HepG2 (cell line): ENCODE measurements around the gene SHISA4. TPM values are rescaled to one million over a fixed set of nuclear protein-coding genes. Genes with fewer than 3 reads are reported as not detected.

Experiments used
- CBFB ChIP-seq: sonication (generic); formaldehyde crosslinking; IDR thresholded peaks from 2 replicates; pipeline ENCODE4 v1.4.0; 2020; ENCODE audit warnings: missing genetic modification reagents
- MAFF ChIP-seq: IDR thresholded peaks from 2 replicates; pipeline ENCODE4 v1.6.1; 2011; ENCODE audit warnings: low read depth, low read length, improper control_type of control experiment
- NFE2L2 ChIP-seq: fragments of 150-350 bp; IDR thresholded peaks from 2 replicates; pipeline ENCODE4 v1.6.1; 2014; ENCODE audit warnings: low read length
- PHF8 ChIP-seq: sonication (generic); formaldehyde crosslinking; IDR thresholded peaks from 2 replicates; pipeline ENCODE4 v1.5.0; 2020; ENCODE audit warnings: missing genetic modification reagents
- POLR2AphosphoS5 ChIP-seq: IDR thresholded peaks from 2 replicates; pipeline ENCODE4 v1.6.1; 2012; ENCODE audit warnings: low read depth, low read length
- RXRA ChIP-seq: sonication (generic); formaldehyde crosslinking; IDR thresholded peaks from 2 replicates; pipeline ENCODE4 v1.5.1; 2020; ENCODE audit warnings: missing genetic modification reagents
- SMAD9 ChIP-seq: sonication (generic); formaldehyde crosslinking; IDR thresholded peaks from 2 replicates; pipeline ENCODE4 v1.5.1; 2020; ENCODE audit warnings: mild to moderate bottlenecking, missing genetic modification reagents
- ZNF674 ChIP-seq: sonication (generic); formaldehyde crosslinking; IDR thresholded peaks from 2 replicates; pipeline ENCODE4 v1.5.0; 2020; ENCODE audit warnings: low read depth, mild to moderate bottlenecking, missing genetic modification reagents
- ZNF7 ChIP-seq: IDR thresholded peaks from 2 replicates; pipeline ENCODE4 v1.6.1; 2016; ENCODE audit warnings: missing biosample characterization, missing genetic modification reagents
- ZNF850 ChIP-seq: sonication (generic); formaldehyde crosslinking; conservative IDR thresholded peaks from 2 replicates; pipeline ENCODE4 v1.9.0; 2021; ENCODE audit warnings: mild to moderate bottlenecking, missing genetic modification reagents
- polyA plus RNA-seq, 8 experiments: library from polyadenylated mRNA; depleted of rRNA in 3 of 8; stranded (reverse) in 7 of 8; unstranded in 1 of 8; fragments of >200 nt; fragmentation: Illumina TruSeq in 4 of 8; extraction: Trizol in 4 of 8; gene quantifications; 2 replicates each; pipeline versions ENCODE4 v1.2.1 to v1.2.3, GENCODE V29; 2011 to 2016; ENCODE audit warnings: low read depth in 4 of 8, missing spikeins in 1 of 8, mixed read lengths in 1 of 8; ENCODE audit not compliant: insufficient read depth in 1 of 8
- total RNA-seq, 5 experiments: library from RNA; depleted of rRNA; stranded (reverse); fragments of >200 nt; fragmentation: Illumina TruSeq; extraction: Trizol; gene quantifications; 2 replicates each; pipeline ENCODE4 v1.2.3, GENCODE V29; 2016; ENCODE audit warnings: low read depth in 1 of 5
- TF ChIP-seq, protein P1 (sequence below): sonication (generic); formaldehyde crosslinking; IDR thresholded peaks from 2 replicates; pipeline ENCODE4 v1.8.1; 2023; ENCODE audit warnings: mild to moderate bottlenecking, missing genetic modification reagents, borderline replicate concordance
- TF ChIP-seq, protein P2 (sequence below): sonication (generic); formaldehyde crosslinking; IDR thresholded peaks from 2 replicates; pipeline ENCODE4 v1.4.0; 2020; ENCODE audit warnings: low read depth, missing genetic modification reagents
- TF ChIP-seq, protein P3 (sequence below): sonication (generic); formaldehyde crosslinking; conservative IDR thresholded peaks from 2 replicates; pipeline ENCODE4 v1.4.0; 2020; ENCODE audit warnings: mild to moderate bottlenecking, missing genetic modification reagents, moderate library complexity

Gene SHISA4
- total and polyA plus RNA-seq, 2 of the 13 experiments (the other 11 are each of a cell fraction or from before 2014, with no cell fraction given), result 0.51 to 1.0 TPM

DNA sequence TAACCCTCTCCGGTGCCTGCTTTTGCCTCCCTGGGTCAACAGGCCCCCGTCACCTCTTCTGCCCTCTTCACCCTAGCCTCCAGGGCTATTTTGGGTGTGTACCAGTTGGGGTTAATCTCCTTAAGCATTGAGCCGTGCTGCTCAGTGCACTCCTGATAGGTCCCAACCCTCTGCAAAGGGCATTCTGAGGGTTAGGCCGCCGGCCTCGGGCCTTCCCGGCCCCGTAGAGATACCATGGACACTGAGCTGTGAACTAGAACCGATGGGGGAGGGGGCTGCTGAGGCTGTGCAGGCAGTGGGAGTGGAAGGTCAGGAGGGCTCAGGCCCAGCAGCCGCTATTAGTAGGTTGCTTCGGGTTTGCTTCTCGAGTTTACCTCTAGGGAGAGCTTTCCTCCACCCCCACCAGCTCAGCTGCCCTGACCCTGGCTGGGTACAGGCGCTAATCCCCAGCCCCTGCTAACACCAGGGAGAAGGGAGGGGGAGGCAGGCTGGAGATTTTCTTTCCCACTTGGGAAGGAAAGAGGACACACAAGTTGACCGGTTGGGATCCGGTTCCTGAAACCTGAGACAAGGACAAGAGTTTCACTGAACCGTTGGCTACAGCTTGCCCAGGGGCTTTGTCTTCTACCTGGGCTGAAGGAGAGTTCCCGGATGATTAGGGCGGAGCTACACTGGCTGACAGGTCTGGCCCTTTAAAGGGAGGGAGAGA is 52.9 kb downstream of the SHISA4 start (continued):
- TF ChIP-seq NFE2L2 (no peak), ZNF674 (CRISPR knock-in tag) (no peak), RXRA (CRISPR knock-in tag) (0 out of 2 replicates have a peak, but pooled peaks have one; percentile 22), ZNF7 (CRISPR knock-in tag) (no peak), POLR2AphosphoS5 (peak; percentile 47), PHF8 (peak; percentile 68), MAFF (no peak), SMAD9 (no peak), CBFB (CRISPR knock-in tag) (no peak), ZNF850 (CRISPR knock-in tag) (no peak)
- TF ChIP-seq, protein P1, sequence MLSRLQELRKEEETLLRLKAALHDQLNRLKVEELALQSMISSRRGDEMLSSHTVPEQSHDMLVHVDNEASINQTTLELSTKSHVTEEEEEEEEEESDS (CRISPR knock-in tag), result no peak
- TF ChIP-seq, protein P2, sequence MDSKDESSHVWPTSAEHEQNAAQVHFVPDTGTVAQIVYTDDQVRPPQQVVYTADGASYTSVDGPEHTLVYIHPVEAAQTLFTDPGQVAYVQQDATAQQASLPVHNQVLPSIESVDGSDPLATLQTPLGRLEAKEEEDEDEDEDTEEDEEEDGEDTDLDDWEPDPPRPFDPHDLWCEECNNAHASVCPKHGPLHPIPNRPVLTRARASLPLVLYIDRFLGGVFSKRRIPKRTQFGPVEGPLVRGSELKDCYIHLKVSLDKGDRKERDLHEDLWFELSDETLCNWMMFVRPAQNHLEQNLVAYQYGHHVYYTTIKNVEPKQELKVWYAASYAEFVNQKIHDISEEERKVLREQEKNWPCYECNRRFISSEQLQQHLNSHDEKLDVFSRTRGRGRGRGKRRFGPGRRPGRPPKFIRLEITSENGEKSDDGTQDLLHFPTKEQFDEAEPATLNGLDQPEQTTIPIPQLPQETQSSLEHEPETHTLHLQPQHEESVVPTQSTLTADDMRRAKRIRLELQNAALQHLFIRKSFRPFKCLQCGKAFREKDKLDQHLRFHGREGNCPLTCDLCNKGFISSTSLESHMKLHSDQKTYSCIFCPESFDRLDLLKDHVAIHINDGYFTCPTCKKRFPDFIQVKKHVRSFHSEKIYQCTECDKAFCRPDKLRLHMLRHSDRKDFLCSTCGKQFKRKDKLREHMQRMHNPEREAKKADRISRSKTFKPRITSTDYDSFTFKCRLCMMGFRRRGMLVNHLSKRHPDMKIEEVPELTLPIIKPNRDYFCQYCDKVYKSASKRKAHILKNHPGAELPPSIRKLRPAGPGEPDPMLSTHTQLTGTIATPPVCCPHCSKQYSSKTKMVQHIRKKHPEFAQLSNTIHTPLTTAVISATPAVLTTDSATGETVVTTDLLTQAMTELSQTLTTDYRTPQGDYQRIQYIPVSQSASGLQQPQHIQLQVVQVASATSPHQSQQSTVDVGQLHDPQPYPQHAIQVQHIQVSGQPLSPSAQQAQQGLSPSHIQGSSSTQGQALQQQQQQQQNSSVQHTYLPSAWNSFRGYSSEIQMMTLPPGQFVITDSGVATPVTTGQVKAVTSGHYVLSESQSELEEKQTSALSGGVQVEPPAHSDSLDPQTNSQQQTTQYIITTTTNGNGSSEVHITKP (CRISPR knock-in tag), result no peak
- TF ChIP-seq, protein P3, sequence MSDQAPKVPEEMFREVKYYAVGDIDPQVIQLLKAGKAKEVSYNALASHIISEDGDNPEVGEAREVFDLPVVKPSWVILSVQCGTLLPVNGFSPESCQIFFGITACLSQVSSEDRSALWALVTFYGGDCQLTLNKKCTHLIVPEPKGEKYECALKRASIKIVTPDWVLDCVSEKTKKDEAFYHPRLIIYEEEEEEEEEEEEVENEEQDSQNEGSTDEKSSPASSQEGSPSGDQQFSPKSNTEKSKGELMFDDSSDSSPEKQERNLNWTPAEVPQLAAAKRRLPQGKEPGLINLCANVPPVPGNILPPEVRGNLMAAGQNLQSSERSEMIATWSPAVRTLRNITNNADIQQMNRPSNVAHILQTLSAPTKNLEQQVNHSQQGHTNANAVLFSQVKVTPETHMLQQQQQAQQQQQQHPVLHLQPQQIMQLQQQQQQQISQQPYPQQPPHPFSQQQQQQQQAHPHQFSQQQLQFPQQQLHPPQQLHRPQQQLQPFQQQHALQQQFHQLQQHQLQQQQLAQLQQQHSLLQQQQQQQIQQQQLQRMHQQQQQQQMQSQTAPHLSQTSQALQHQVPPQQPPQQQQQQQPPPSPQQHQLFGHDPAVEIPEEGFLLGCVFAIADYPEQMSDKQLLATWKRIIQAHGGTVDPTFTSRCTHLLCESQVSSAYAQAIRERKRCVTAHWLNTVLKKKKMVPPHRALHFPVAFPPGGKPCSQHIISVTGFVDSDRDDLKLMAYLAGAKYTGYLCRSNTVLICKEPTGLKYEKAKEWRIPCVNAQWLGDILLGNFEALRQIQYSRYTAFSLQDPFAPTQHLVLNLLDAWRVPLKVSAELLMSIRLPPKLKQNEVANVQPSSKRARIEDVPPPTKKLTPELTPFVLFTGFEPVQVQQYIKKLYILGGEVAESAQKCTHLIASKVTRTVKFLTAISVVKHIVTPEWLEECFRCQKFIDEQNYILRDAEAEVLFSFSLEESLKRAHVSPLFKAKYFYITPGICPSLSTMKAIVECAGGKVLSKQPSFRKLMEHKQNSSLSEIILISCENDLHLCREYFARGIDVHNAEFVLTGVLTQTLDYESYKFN (CRISPR knock-in tag), result peak; percentile 45
